GM21619 (cell line): ENCODE data around the gene APP.
A peak's percentile ranks its signal among the peaks of the same experiment; 100 is the strongest.
"Not testable (repeated sequence)": the region's sequence is repeated elsewhere in the genome, so short reads cannot be mapped to it uniquely, and the experiment has no call there.

Experiments
- ATAC-seq: cut with Tn5 transposase; IDR thresholded peaks from one replicate; pipeline ENCODE4 v1.9.1; 2021; ENCODE audit not compliant: unreplicated experiment

The APP gene

DNA sequence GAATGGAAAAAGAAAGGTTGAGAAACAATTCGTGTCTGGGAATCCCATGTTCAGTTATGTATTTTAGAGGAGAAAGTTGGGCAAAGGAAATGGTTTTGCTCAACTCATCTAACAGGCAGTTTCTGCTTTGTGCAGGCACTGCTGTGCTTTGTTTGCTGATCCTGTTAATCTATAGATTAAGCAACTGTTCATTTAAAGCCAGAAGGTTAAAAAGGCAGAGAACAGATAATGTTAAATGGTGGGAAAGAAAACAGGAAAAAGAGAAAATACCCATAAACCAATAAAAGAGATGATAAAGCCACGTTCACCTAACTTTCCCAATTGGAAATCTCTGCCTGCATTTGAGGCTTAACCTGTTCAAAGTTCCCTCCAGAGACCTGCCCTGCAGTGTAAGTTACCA is 70.0 kb downstream of the APP start:
- ATAC-seq, result no peak

DNA sequence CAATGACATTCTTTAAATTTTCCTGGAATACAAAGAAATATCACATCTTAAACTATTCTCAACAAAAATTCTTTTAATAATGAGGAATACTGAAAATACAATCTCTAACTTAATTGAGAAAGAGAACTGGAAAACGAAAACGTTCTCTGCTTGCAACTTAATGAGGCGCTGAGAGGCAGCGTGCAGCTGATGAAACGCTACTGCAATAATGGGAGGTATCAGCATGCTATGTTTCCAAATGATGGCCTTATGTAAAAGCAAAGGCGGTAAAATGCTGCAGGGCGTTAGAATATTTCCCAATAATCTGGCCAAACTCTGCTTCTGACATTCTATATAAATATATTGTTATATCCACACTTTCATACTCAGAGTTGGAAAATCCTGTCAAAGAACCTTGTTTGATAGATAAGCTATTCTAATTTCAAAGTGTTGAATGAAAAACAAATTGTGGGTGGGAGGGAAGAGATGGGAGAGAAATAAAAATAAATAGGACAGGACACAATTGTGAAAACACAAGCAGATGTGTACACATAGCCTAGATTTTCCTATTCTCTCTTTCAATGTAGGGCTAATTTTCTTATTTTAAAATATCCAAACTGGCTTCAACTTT is 70.9 kb downstream of the APP start:
- ATAC-seq, result no peak

DNA sequence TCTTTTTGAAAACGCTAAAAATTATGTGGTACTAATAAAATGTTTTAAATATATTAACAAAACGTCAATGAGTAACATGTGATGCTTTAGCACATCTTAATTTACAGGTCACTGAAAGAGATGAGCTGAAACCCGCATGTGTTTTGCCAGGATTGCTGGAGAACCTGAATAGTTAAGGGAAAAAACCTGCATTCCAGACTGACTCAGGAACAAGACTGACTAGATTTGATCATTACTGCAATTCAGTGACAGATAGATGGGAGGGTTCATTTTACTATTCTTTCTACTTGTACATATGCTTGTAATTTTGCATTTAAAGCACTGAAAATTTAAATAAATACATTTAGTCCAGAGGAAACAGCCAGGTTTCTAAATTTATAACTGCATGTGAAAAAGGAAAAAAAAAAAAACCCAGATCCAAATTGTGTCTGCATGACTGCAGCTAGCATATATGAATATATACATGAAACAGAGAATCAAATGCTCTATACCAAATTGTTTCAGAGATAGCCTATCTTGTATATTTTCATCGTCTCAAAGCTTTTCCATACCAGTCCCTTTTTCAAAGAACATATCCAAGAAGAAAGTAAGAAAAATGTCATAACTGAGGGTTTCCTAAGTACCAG is 71.7 kb downstream of the APP start:
- ATAC-seq, result no peak

DNA sequence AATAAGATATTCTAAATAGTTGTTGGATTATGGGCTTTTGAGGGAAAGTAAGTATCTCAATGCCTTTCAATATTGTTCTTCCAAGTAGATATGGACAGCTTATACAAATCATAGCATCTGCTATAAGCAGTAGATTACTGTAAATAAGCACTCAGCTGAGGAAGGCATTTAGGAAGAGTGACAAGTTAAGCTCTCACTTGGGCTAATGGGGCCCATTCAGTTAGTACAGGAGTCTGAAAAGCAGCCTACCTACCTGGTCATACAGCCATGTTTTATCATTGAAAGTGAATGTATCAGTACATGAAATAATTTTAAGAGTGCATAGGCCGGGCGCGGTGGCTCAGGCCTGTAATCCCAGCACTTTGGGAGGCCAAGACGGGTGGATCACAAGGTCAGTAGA is 73.1 kb downstream of the APP start:
- ATAC-seq, result no peak

DNA sequence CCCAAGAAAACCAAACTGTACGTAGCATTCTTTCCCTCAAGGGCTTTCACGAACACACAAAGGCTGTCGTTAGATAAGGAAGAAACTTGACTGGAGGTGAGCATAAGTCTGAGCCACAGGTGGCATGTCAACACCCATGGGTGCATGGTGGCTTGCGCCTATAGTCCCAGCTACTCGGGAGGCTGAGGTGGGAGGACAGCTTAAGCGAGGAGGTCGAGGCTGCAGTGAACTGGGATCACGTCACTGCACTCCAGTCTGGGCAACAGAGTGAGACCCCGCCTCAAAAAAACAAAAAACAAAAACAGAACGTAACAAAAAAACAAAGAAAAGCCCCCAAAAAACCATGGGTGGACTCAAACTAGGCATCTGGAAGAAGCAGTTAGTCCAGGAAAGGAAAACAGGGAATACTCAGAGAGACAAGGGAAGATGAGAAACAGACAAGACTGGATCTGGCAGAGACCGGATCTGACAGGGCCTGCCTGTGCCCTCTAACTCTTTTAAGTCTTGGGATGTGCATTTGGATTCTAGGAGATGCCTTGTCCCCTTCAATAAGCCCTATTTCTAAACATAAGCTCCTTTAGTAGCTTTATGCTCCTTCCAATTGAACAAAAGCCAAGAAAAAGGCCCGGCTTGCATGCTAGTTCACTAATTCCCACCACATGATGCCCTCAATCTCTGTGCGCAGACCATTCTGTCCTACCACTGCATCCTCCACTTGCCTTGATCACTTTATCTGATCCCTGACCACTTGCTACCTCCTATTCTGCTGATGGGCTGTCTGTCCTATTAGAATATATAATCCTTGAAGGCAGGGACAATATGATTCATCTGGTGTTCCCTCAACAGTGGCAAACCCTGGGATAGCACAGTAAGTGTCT is 73.8 kb downstream of the APP start:
- ATAC-seq, result no peak

DNA sequence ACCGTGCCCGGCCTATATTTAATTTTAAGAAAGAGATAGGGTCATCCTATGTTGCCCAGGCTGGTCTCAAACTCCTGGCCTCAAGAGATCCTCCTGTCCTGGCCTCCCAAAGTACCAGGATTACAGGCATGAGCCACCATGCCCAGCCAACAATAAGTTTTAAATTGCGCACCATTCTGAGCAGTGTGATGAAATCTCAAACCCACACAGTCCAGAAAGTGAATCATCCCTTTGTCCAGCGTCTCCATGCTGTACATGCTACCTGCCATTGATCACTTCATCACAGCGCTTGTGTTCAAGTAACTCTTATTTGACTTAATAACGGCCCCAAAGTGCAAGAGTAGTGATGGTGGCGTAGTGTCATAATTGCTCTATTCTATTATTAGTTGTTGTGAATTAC is 75.4 kb downstream of the APP start:
- ATAC-seq, result no peak

DNA sequence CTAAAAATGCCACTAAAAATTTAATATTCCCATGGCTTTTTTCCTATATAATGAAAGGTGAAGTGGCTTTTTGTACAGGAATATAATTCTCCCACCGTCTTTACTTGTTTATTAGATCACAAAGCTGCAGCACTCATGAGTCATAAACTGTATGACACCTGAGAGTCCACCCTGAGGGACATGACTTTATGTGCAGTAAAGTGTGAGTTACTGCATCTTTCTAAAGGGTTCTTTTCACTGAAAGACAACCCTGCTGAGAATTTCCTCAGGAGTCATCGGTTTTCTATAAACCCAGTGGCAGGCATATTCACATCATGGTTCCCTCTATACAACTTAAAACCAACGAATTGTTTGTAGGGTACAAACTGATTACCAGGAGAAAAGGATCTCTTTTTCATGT is 77.4 kb downstream of the APP start:
- ATAC-seq, result no peak

DNA sequence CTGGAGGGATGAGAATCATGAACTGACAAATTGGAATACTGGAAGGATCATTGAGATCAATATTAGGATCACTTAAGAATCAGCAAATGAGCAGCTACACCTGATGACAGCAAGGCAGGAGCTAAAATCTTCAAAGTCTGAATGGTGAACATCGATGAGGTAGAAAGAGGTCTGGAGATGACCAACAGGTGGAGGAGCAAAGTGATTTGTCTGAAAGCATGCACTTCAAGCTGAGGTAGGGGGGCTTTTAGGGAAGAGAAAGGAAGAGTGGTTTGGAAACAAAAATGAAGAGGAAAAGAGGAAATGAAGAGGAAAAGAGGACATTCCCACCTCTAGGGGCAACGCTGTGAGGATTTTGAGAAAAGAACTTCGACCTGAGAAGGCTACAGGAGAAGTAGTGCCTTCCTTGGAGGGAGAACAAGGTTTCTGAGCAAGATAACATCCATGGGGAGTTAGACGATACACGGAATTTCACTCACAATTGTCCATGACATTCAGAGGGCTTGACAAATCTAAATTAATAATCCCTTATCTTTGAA is 79.0 kb downstream of the APP start:
- no peak for ATAC-seq

DNA sequence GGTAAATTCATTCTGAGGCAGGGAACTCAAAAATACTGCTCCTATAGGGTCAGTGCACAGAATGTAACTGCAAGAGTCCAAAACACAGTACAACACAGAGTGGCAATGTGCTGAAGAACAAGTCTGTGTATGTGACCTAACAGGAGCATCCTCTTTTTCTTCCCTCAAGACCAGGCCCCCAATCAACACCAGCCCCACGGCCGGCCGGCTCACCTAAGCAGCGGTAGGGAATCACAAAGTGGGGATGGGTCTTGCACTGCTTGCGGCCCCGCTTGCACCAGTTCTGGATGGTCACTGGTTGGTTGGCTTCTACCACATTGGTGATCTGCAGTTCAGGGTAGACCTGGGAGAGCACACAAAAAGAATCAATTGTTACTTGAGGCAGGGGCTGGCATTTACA is 80.8 kb downstream of the APP start:
- no peak for ATAC-seq

DNA sequence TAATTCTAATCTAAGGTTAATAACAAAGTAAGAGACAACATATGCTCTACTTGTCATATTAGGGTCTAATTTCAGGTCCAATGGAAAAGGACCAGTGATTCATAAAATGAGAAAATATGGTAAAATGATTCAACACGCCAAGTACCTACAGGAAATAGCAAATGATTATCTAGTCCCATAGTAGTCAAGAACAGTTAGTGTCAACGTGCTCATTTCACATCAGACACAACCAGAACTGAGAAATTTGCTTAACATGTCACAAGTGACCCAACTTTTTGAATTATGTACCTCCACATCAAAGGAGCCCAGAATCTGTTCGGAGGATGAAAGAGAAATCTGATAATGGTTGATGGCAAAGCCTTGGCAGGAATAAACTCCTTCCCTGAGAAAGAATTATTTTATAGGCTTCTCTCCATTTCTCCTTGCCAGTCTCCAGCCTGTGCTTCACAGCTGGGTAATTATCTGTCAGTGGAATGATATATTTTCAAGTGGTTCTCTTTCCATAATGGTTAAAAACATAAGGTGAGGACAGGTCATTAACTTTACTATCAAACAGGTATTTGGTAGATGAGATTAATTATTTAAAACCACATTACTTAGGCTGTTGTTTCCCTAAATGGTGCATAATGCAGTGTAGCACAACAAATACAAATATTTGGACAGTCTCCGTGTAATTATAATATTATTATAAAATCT is 83.2 kb downstream of the APP start:
- no peak for ATAC-seq

DNA sequence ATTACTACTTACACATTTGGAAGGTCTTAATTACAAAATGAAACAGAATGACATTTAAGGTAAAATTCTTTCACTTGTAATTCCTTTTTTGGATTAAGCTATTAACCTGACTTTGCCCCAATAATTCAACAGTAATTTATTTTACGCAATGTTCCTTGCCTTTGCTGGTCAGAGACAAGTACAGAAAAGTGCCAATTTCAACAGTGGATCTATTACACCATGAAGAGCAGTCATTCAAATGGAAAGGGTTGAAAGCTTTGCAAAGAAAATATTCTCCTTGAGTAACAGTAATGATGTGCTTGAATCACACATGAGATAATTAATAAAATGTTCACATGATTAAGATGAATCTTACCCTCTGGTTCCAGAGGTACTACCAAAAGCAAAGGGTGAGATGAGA is 84.7 kb downstream of the APP start:
- ATAC-seq, result no peak

DNA sequence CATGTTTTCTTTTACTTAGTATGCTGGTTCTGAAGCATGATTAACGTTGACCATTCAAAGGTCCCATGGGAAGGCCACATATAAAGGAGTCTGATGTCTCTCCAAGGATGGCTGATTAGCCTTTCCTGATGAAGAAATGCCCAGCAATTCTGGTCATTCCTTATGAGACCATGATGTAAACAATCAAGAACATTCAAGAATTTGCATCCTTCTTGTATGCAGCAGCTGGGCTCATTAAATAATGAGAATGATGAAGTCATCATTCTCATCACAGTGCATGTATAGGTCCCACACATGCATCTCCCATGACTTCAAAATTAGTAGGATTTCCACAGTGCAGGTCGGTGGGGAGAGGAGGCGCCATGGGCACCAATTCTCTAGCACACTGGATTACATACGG is 85.4 kb downstream of the APP start:
- ATAC-seq, result no peak

DNA sequence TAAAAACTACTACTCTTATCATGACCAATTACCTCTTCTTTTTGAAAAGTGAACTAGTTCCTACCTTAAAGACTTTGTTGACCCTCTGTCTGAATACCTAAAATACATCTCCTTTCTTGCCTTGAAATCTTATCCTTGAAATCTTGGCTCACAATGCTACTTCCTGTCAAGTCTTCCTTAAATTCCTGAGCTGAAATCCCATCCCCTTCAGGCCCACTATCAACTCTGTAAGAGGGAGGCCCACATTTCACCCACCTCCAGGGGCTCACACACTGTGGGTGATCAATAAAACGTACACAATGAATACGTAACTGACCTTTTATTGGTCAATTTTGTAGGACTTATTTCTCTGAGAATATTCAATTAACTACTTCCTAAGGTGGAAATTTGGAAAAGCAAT is 88.0 kb downstream of the APP start:
- ATAC-seq, result no peak

DNA sequence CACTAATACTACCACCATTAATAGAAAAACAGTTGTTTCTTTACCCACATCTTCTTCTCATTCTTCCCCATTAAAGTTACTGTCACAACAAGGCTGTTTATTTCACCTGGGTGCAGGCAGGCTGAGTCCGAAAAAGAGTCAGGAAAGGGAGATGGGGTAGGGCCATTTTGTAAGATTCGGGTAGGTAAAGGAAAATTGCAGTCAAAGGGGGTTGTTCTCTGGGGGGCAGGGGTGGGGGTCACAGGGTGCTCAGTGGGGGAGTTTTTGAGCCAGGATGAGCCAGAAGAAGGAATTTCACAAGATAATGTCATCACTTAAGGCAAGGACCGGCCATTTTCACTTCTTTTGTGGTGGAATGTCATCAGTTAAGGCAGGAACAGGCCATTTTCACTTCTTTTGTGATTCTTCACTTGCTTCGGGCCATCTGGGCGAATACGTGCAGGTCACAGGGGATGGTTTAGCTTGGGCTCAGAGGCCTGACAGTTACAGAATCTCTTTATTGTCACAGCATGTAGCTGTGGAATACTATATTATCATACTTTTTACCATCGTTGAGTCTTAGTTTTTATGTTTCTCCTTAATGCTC is 89.3 kb downstream of the APP start:
- not testable (repeated sequence) for ATAC-seq

DNA sequence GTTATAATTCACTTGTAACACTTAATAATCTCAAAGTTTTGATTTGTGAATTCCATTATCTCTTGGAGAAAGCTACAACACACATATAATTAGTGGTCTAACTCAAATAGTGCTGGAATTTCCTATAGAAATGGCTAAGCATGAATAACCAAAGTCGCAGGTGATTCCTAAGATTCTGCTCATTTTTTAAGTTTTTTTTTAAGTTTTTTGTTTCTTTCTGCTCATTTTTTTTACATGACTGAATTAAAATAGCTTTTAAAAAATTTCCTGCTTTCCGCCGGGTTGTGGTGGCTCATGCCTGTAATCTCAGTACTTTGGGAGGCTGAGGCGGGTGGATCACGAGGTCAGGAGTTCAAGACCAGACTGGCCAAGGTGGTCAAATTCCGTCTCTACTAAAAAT is 90.4 kb downstream of the APP start:
- ATAC-seq, result no peak

DNA sequence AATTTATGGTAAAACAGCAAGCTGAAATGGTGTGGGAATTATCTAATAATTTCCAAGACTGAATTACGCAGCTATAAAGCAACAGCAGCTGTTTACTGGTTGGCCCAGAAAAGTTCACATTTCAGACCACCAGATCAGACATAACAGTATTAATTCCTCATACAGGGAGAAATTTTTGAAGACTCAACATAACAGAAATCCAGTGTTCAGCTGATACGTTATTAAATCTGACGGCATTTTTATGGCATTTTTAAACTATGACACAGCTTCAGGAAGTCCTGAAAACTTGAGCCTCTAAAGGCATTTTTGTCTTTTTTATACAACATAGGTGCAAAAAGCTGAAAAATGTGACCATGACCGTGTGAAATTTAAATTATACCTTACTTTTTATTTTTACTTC is 91.2 kb downstream of the APP start:
- no peak for ATAC-seq

DNA sequence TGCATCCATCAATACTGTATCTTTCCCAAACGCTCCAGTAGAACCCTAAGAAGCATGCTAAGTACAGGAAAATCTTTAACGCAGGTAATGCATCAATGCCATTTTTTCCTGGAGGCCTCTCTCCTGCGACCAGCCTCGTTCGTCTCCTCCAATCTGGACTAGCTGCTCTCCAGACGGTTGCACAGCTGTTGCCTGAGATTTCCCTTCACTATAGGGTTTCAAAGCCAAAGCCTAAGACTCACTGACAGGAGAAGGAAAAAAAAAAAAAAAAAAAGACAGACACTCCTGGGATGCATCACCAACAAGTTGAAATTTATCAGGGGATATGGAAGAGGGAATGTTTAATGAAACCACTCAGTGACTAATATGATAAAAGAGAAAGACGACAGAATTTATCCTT is 93.0 kb downstream of the APP start:
- ATAC-seq, result no peak

DNA sequence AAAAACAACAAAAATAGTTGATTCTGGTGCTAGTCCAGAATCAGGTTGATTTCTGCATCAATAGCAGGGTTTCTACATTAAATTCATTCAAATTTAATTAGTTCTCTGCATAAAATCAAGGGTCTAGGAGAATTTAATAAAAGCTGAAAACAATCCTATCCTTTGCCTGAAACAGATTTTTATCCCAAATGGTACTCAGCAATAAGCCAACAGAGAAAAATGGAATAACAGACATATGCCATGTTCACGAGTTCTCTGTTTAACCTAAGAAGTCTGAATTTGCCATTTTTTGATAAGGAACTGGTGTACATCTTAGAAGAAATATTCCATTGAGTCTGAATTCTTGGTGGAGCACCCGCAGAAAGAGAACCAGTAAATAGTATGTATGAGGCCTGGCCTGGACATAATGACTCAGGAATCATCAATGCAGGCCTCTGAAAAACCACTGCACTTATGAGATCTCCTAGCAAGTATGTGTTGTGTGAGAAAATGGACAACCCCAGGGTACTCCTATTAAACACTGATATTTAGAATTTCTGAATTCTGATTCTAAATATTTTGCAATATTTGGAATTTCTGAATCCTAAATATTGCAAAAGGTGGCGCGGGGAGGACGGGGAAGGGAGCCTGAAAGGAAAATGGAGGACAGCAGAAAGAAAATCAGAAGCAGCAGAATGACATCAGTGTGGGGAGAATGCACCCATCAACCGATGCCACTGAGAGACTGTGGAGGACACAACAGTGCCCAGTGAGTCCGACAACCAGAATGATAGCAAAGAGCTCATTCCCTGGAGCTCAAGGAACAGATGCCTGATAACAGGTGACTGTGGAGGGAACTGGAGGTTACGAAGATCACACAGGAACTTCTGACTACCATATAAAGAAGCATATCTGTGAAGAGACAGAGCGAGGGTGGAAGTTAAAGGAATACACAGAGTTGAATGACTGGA is 97.6 kb downstream of the APP start:
- ATAC-seq, result no peak

DNA sequence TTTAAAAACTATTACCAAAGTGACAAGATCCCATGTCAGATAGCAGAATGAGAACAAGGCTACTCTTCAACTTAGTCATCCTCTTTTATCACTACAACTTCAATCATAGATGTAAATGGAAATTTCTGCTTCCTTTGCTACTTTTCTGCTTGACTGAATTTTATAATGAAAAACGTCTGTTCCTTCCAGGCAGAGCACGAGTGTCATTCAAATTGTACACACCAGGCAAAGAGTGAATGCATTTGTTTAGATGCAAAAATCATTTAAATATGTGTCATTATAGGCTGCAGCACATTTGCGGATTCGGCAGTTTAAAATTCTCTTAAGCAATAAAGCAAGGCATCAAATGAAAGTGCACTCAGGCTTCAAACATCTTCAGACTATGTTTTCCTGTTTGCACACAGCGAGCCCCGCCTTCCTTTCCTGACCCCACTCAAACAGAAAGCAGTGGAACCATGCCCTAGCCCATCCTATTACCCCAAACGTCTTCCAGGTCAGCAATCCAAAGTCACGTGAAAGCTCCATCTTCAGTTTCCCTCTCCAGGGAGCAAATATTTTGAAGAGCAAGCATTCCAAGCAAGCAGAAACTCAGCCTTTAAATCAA is 99.6 kb downstream of the APP start:
- peak; percentile 65 for ATAC-seq

DNA sequence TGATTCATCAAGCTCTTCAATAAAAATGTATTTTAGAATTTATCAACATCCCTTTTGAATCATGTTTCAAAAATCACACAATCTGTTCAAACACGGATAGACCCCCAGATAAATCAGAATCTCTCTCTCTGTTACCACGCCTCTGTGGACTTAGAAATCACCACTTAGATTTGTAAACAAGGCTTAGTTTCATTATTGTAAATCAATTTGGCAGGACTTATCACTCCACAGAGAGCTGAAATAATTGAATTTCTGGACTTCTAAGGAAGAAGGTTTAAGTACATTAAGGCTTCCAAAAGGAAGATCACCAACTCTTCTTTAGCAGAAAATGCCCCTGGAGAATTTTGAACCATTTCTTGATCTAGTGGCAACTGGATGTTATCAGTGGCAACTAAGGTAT is 100.4 kb downstream of the APP start:
- no peak for ATAC-seq
